Effector memory CD4-positive, alpha-beta T cell (primary cell): ENCODE results near the gene CFTR.
"Not testable (repeated sequence)": the region's sequence is repeated elsewhere in the genome, so short reads cannot be mapped to it uniquely, and the experiment has no call there.

ENCODE experiments used
- DNase-seq, 3 donors: peaks; one replicate each; pipeline ENCODE4 v3.0.0-alpha.2; 2020
- H3K27ac ChIP-seq: 2 replicates; pipeline ENCODE4 v1.7.0; 2013; ENCODE audit warnings: mild to moderate bottlenecking, low read length, moderate library complexity; ENCODE audit not compliant: insufficient read depth, poor library complexity, severe bottlenecking
- H3K27me3 ChIP-seq: replicated peaks from 2 replicates; pipeline ENCODE4 v1.7.0; 2013; ENCODE audit warnings: mild to moderate bottlenecking, low read length; ENCODE audit not compliant: insufficient read depth, control insufficient read depth, poor library complexity, severe bottlenecking
- H3K36me3 ChIP-seq: 2 replicates; pipeline ENCODE4 v1.7.0; 2013; ENCODE audit warnings: mild to moderate bottlenecking, low read length, moderate library complexity; ENCODE audit not compliant: control insufficient read depth, insufficient read depth
- H3K4me1 ChIP-seq: 2 replicates; pipeline ENCODE4 v1.7.0; 2013; ENCODE audit warnings: low read length, mild to moderate bottlenecking; ENCODE audit not compliant: control insufficient read depth, insufficient read depth, poor library complexity, severe bottlenecking
- H3K4me3 ChIP-seq: 2 replicates; pipeline ENCODE4 v1.7.0; 2013; ENCODE audit warnings: low read length, low read depth, mild to moderate bottlenecking; ENCODE audit not compliant: insufficient read depth, poor library complexity, severe bottlenecking
- H3K9me3 ChIP-seq: 2 replicates; pipeline ENCODE4 v1.7.0; 2013; ENCODE audit warnings: mild to moderate bottlenecking, low read length, moderate library complexity; ENCODE audit not compliant: control insufficient read depth
- total RNA-seq, 3 donors: gene quantifications; one replicate each; lab custom pipeline; 2026; lab: John Stamatoyannopoulos, UW

Gene CFTR
- total RNA-seq: 0 reads per million in 3 donors

DNA sequence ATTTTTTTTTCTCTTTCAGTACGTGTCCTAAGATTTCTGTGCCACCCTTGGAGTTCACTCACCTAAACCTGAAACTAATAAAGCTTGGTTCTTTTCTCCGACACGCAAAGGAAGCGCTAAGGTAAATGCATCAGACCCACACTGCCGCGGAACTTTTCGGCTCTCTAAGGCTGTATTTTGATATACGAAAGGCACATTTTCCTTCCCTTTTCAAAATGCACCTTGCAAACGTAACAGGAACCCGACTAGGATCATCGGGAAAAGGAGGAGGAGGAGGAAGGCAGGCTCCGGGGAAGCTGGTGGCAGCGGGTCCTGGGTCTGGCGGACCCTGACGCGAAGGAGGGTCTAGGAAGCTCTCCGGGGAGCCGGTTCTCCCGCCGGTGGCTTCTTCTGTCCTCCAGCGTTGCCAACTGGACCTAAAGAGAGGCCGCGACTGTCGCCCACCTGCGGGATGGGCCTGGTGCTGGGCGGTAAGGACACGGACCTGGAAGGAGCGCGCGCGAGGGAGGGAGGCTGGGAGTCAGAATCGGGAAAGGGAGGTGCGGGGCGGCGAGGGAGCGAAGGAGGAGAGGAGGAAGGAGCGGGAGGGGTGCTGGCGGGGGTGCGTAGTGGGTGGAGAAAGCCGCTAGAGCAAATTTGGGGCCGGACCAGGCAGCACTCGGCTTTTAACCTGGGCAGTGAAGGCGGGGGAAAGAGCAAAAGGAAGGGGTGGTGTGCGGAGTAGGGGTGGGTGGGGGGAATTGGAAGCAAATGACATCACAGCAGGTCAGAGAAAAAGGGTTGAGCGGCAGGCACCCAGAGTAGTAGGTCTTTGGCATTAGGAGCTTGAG, at the start of gene CFTR:
Gene CFTR, plus strand, starts transcription at position 801 of the 830 bp plus-strand sequence. CDS start 70 bp downstream, outside the sequence.
- no peaks in the 10 kb centered on the region for H3K36me3 ChIP-seq
- no peaks in the 10 kb centered on the region for H3K27me3 ChIP-seq
- H3K4me3 ChIP-seq: no peak within 1 kb of the TSS

DNA sequence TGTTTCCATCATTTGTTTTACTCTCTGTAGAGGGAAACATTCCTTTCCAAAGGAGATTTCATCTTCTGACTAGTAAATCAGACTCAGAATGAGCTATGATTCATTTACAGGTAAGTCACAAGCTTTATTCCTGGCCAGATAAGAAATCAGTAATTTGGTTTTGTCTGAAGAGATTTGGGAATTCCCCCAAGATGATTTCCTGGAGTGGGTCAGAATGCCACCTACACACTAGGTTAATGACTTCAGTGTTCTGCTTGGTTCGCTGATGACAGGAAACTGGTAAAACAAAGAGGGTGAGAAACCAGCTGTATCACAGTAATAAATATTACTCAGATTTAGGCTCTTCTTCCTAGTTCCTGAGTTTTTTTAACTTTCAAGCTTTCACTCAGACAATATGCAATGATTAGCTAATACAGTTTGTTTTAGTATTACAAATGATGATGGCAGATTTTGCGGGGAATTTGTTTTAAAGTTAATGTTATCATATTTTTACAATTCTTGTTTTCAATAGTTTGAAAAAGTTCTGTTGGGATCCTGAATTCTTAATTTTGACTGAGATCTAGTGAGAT, 44.3 kb upstream of the CFTR start:
- DNase-seq: no peak
- Histone ChIP-seq H3K4me1 (no peaks in the 10 kb centered on the region), H3K4me3 (no peak overlapping the region), H3K27ac (no peak overlapping the region), H3K9me3 (no peaks in the 10 kb centered on the region), H3K36me3 (no peaks in the 10 kb centered on the region), H3K27me3 (no peaks in the 10 kb centered on the region)

More for the DNA sequence above, at the start of gene CFTR:
- DNase-seq: no peak
- Histone ChIP-seq H3K9me3 (no peaks in the 10 kb centered on the region), H3K4me1 (no peaks in the 10 kb centered on the region), H3K27ac (no peak within 1 kb of the TSS)

DNA sequence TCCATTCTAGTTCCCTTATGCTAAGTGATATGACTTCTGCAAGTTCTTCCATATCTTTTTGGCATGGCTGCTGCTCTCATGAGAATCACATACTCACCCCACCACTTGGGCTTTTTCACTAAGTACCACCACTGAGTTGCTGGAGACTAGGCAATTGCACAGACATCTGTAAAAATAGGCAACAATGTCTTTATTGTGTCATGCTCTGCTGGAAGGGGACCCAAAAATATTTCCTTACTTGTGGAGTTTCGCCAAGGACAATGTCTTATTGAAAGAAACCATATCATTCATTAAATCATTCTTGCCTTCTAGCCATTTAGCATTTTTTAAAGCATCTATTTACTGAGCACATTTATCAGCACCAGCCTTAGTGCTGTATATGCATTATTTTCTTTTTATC, 35.2 kb upstream of the CFTR start:
- H3K27me3 ChIP-seq: no peaks in the 10 kb centered on the region
- H3K27ac ChIP-seq: no peak overlapping the region
- no peak for DNase-seq
- no peak overlapping the region for H3K4me3 ChIP-seq
- H3K9me3 ChIP-seq: no peaks in the 10 kb centered on the region
- H3K4me1 ChIP-seq: no peaks in the 10 kb centered on the region
- no peaks in the 10 kb centered on the region for H3K36me3 ChIP-seq

DNA sequence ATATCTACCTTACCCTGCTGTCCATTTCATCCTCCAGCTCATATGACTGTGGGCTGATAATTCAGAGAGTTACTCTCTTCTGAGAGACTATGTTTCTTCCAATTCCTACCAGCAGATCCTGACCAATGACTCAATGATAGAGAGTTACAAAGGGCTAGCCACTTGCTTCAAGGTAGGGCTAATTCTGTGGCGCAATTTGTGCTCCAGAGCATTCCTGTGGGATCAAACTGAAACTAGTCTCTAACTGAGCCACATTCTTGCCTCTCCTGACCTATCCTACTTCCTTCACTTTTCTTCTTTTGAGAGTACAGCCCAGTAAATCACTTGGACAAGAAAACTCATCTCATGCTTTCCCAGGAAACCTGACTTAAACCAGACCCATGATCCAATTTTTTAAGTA, 34.6 kb upstream of the CFTR start:
- Histone ChIP-seq H3K27me3 (no peaks in the 10 kb centered on the region), H3K4me3 (no peak overlapping the region), H3K27ac (no peak overlapping the region), H3K9me3 (no peaks in the 10 kb centered on the region), H3K36me3 (no peaks in the 10 kb centered on the region), H3K4me1 (no peaks in the 10 kb centered on the region)
- no peak for DNase-seq

DNA sequence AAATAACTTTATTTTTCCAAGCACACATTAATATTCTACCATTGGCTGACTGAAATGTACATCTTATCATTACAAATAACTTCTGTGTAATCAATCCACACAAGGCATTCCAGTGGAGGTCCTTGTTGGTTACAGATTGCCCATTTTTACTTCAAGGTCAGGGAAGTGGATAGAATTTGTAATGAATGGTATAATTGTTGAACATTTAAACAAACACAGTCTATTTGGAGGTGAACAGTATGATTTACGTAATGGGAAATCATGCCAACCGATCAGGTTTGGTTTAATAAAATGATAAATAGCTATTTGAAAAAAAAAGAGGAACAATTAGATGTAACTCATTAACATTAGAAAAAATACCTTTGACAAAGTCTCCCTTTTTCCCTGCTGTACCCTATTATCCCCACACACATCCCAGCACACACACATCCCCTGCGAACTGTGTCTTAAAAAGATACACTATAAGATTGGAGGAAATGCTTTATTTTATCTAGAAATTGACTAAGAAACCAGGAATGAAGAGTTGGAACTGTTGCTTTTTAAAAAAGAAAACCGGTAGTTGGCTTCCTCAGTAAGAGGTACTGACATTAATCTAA, 33.5 kb upstream of the CFTR start:
- Histone ChIP-seq H3K9me3 (no peaks in the 10 kb centered on the region), H3K27ac (no peak overlapping the region), H3K27me3 (no peaks in the 10 kb centered on the region), H3K4me3 (no peak overlapping the region), H3K36me3 (no peaks in the 10 kb centered on the region), H3K4me1 (no peaks in the 10 kb centered on the region)
- DNase-seq: no peak

GRCh38 chr7:117448655-117449054, 31.2 kb upstream of the CFTR start:
- Histone ChIP-seq H3K27me3 (no peaks in the 10 kb centered on the region), H3K27ac (no peak overlapping the region), H3K4me1 (no peaks in the 10 kb centered on the region), H3K4me3 (no peak overlapping the region), H3K9me3 (no peaks in the 10 kb centered on the region), H3K36me3 (no peaks in the 10 kb centered on the region)
- no peak for DNase-seq

- Histone ChIP-seq H3K36me3 (no peaks in the 10 kb centered on the region), H3K4me1 (no peaks in the 10 kb centered on the region), H3K27me3 (no peaks in the 10 kb centered on the region), H3K9me3 (no peaks in the 10 kb centered on the region), H3K4me3 (no peak overlapping the region), H3K27ac (no peak overlapping the region)
- DNase-seq: no peak
Measured at GRCh38 chr7:117458977-117459583, 20.7 kb upstream of the CFTR start.

GRCh38 chr7:117459735-117460134, 20.1 kb upstream of the CFTR start:
- H3K4me1 ChIP-seq: no peaks in the 10 kb centered on the region
- H3K36me3 ChIP-seq: no peaks in the 10 kb centered on the region
- no peak for DNase-seq
- H3K4me3 ChIP-seq: no peak overlapping the region
- no peak overlapping the region for H3K27ac ChIP-seq
- H3K27me3 ChIP-seq: no peaks in the 10 kb centered on the region
- no peaks in the 10 kb centered on the region for H3K9me3 ChIP-seq

GRCh38 chr7:117460815-117461214, 19.0 kb upstream of the CFTR start:
- H3K27me3 ChIP-seq, H3K36me3 ChIP-seq, H3K4me1 ChIP-seq, H3K9me3 ChIP-seq, H3K4me3 ChIP-seq, DNase-seq, H3K27ac ChIP-seq: not testable (repeated sequence)

DNA sequence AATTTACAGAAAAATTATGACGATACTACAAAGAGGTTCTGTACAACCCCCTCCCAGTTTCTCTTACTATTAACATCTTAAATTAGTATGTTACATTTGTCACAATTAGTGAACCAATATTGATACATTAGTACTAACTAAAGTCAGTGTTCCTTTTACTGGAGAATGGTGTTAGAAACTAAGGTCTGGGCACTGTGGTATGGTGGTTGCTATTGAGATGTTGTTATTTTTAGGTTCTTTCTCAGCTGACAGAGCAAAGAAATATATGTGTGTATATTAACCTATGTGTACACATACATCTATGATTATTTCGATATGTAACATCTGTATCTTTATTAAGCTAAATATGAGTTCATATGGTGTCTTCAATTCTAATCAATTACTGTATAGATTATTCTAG, 11.7 kb upstream of the CFTR start:
- no peaks in the 10 kb centered on the region for H3K27me3 ChIP-seq
- H3K4me3 ChIP-seq: no peak overlapping the region
- H3K36me3 ChIP-seq: no peaks in the 10 kb centered on the region
- H3K27ac ChIP-seq: no peak overlapping the region
- DNase-seq: no peak
- no peaks in the 10 kb centered on the region for H3K9me3 ChIP-seq
- no peaks in the 10 kb centered on the region for H3K4me1 ChIP-seq
